GM08714 (cell line): ENCODE results near the gene IGF2BP3.

Source experiments
- H3K4me3 ChIP-seq: fragments of 200-500 bp; sonication (Bioruptor generic); 2 replicates; pipeline ENCODE4 v1.5.1; 2014; ENCODE audit warnings: mild to moderate bottlenecking, low read length, inconsistent platforms
- ZNF274 ChIP-seq: IDR thresholded peaks from 2 replicates; pipeline ENCODE4 v1.6.1; 2012; ENCODE audit warnings: mild to moderate bottlenecking, low read depth, low read length

Gene IGF2BP3

DNA sequence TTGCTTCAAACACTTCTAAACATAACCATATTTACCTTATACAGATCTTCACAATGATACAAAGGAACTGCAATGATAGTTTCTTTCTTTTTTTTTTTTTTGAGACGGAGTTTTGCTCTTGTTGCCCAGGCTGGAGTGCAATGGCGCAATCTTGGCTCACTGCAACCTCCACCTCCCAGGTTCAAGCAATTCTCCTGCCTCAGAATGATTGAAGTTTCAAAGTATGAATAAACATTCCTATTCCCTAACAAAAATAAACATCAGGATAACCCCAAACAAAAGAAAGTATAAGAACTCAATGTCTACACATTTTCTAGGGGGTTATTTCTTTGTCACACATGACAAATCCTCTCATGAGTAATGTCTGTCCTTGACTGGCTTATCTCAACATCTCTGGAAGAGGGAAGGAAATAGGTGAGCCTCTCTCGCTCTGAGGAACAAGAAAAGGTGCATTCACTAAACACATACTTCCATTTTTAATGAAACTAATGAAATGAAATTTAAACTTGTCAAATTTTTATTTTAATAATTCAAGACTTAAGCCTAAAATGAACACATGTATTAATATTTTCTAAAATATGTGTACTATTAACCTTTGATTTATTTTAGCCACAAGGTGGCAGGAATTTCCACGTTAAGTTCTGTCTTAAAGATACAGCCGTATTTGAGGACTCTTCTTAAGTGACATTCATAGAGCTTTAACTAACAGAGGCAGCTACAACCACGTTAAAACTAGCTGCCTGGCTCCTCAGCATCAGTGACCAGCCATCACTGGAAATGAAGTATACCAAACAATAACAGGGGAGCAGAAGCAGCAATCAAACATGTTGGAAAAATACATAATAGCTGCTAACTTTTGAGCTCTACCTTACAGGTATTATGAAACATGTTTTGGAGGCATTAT, 112.8 kb downstream of the IGF2BP3 start:
- no peak overlapping the region for H3K4me3 ChIP-seq
- TF ChIP-seq ZNF274 = no peak

DNA sequence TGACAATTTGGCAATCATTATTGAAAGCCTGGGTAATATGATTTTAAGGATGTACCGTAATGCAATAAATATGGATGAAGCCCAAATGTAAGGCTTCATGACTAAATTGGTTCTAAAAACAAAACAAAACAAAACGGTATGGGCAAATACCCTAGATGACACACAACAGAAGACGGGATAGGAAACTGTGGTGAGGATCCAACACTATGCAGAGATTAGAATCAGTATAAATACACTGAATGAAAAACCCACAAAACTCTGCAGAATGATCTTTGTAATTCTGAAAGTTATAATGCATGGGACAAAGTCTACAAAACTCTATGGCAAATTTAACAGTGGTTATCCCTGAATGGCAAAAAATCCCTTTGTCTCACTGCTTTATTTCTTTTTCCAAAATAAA, 113.6 kb downstream of the IGF2BP3 start:
- no peak for TF ChIP-seq ZNF274
- no peak overlapping the region for H3K4me3 ChIP-seq

DNA sequence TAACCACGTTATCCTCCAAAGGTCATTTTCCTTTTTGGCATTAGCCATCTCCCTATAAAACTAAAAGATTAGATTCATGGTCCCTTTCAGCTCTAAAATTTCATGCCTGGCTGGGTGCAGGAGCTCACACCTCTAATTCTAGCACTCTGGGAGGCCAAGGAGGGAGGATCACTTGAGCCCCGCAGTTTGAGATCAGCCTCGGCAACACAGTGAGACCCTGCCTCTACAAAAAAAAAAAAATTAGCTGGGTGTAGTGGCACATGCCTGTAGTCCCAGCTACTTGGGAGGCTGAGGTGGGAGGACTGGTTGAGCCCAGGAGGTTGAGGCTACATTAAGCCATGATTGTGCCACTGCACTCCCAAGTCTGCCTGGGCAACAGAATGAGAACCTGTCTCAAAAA, 114.1 kb downstream of the IGF2BP3 start:
- no peak for TF ChIP-seq ZNF274
- H3K4me3 ChIP-seq = no peak overlapping the region

DNA sequence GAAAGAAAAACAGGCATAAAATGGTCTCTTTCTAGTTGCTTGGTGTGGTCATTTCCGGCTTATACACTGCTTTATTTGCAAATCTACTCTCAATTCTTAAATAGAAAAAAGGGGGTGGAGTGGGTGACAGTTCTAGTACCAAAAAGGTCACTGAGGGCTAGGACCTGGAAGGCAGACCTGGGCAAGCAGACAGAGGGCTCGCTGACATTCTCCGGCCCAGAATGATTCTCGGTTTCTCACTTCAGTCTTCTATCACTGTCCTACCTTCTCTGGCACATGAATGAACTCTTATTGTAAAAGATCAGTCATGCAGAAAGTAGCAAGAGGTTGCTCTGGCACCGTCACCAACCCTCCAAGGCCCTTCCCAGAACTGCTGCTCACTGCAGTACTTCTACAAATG, 117.1 kb downstream of the IGF2BP3 start:
- H3K4me3 ChIP-seq = no peak overlapping the region
- TF ChIP-seq ZNF274 = no peak

DNA sequence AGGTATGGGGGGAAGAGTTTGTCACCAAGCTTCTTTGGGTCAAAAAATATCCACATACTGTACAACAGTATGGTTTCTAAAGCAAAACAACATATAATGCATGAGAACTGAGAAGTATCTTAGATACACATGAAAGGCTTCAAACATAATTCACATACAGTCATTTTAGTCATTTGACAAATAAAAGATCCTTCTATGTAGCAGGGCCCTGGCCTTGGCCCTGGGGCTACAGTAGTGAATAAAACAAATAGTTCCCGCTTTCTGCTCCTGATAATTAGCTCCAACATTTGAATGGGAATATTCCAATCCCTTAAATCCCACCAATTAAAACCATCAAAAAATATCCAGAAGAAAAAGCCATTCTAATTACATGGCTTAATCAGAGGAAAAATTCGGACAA, 119.8 kb downstream of the IGF2BP3 start:
- H3K4me3 ChIP-seq = no peak overlapping the region
- no peak for TF ChIP-seq ZNF274

DNA sequence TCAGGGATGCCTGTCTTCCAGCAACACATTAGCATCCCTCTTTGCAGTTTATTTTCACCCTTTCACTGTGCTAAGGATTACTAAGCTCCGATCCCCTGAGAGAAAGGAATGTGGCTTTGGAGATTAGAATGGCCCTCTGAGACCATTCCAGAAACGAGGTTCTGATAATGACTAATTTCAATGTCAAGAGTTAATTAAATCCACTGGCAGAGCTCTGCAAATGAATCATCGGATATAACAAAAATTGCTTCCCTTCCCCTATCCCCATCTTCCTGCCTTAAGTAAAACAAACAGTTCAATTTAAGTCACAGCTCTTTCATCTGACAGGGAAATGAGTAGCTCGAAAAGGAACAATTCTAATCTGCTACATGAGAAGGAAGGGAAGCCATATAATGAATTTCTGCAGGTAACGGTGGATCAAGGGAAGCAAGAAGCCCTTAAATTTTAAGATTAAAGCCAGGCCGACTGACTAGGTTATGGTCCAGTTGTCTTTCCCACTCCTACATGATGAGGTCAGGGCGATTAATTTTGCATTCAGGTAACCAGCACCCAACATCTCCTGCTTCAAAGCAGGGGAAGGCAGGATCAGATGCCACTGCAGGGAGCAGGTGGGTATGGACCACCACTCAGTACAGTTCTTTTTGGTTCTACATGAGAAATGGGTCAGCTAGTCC, 120.7 kb downstream of the IGF2BP3 start:
- no peak overlapping the region for H3K4me3 ChIP-seq
- TF ChIP-seq ZNF274 = no peak

DNA sequence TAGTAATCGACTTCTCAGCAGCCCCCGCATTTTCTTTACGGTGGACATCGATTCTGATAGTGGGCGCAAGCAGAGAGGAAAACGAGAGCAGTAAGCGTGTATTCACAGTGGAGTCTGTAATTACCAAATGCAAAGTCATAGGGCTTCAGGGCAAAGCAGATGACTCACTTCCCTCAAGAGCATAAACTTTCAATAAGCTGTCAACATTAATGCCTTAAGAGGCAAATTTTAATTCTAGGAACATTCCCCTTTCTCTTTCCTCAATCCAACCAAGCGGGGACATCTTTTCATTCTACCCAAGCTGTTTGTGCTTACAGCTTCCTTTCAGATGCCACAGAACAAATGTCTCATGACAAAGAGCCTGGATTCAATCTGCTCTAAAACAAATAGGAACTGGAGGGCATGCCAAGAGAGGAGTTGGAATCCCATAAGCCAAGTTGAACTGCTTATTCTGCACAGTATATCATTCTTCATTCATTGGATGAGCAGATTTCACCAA, 122.6 kb downstream of the IGF2BP3 start:
- H3K4me3 ChIP-seq = no peak overlapping the region
- no peak for TF ChIP-seq ZNF274

DNA sequence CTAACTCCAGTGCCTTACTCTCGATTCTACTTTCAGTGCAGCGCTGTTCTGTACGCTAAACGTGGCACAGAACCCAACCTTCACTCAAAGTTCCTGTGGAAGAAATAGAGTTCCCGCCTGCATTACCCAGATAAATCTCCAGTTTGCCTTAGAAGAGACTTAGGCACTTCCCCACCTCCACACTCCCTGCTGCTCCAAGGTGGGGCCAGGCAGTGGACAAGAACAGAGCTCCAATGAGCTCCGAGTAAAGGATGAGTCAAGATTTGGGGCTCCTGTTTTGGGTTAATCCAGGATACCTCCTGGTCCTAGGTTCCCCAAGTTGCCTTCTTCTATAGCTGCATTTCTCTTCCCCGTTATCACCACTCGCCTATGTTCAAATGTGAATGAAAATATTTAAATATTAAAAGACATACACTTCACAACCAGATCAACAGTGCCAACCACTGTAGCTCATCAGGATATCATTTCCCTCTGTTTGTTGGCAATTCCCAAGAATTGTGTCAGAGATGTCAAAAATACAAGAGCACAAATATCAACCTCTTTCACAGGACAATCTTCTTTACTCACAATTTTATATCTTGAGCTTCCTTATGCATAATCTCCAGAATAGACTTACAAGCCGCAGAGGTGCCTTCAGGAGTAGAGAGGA, 123.1 kb downstream of the IGF2BP3 start:
- no peak for TF ChIP-seq ZNF274
- no peak overlapping the region; the same call in 1 of the 2 replicates for H3K4me3 ChIP-seq

DNA sequence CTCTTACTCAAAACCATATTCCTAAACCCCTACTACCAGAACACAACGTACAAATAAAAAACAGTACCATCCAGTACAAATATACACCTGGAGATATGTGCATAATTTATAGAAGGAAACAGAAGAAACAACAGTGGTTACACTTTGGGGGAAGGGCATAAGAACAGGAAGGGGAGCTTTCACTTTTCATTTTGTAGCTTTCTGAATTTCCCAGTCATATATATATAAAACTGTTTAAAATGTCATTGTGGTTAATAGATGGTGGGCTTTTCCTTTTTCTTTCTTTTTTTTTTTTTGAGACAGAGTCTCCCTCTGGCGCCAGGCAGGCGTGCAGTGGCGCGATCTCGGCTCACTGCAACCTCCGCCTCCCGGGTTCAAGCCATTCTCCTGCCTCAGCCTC, 124.0 kb downstream of the IGF2BP3 start:
- TF ChIP-seq ZNF274 = no peak
- peak overlapping the region; percentile 67; the same call in 1 of the 2 replicates for H3K4me3 ChIP-seq

DNA sequence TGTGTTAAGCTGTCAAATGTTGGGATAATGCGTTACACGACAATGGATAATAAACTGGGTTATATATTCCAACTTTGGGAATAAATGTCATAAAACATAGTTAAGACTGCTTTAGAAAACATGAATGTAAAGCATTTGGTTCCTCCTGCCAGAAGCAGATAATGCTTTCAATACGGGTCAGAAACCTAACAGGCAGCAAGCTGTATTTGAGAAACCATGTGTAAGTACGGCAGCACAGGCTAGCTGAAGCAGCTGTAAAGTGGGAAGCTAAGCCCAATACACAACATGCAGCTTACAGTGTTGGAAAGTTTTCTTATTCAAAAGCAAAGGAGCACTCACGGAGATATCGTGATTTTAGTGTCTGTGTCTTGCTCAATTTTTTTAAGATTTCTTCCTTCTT, 124.7 kb downstream of the IGF2BP3 start:
- no peak for TF ChIP-seq ZNF274
- no peak overlapping the region for H3K4me3 ChIP-seq

DNA sequence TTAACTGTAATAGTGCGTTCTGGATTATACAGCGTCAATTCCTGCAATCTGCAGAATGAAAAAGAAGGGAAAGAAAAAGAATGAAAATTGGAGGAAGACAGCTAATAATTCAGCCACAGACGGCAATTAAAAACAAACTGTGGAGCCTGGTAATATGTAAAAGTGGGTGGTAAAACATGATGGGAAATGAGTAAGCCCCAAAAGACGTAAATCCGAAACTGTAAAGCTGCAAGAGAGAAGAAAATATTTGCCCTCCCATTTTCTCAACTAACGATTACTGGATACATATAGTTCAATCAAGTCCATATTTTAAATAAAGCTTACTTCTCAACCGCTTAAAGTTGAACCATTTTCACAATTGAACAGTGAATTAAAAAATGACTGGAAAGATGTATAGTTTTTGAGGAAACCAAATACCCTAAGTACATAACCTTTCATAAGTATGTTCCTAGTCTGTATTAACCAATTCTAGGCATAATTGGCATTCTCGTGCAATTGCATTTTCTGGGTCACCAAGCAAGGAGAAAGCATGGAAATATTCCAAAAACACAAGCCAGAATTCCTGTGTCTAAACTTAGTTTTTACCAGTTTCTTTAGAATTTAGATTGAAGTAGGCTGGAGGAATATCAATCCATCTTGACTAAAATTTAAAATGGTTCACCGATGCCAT, 126.3 kb downstream of the IGF2BP3 start:
- no peak for TF ChIP-seq ZNF274
- no peak overlapping the region for H3K4me3 ChIP-seq

DNA sequence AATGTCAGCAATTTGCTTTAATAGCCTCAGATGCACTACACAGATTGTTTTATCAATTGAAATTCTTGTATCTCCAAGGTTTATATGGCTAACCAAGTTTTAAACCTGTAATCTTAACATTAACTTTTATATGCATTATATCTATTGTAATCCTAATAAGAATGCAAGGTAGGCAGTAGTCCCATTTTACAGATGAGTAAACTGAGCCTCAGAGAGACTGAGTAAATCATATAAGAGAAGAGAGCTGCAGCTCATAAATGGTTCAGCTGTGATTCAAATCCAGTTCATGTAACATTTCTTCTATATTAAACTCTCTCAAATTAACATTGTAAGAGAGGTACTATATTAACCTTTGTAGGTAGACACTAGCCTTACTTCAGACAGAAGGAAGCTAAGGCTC, 127.2 kb downstream of the IGF2BP3 start:
- no peak for TF ChIP-seq ZNF274
- H3K4me3 ChIP-seq = no peak overlapping the region

DNA sequence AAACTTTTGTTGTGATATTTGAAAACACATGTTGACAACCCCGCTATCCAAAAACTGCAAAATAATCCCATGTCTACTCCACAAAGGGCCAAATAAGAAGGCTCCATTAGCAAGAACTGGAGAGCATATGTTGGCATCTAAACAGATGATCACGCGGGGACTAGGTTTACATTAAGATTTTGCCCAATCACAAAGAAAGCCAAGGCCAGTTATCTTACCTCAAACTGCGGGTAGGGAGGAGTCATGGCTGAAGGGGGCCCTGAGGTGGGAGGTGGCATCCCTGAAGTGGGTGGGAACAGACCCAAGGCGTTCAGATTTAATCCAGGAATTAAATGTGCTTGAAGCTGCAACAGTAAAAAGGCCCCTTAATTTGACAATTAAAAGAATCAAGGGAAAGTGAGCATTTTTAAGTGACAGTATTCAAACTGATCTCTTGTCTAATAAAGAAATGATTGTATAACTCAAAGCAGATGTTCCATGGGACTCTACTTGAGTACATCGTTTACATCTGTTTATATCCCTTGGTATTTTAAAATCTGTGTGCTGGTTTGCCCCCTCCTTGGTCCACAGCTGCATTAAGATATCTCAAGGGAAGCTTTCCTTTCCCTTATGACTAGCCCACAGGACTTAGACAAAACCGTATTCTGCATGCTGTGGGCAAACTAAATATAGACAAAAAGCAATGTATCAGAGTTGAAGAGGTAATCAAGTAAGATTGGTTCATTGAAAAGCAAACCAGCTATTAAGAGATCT, 128.3 kb downstream of the IGF2BP3 start:
- no peak for TF ChIP-seq ZNF274
- H3K4me3 ChIP-seq = no peak overlapping the region
